SIG-M5 (cell line): ENCODE measurements around the gene JUND.

Experiments
- DNase-seq: peaks from one replicate; lab custom pipeline; 2025; lab: John Stamatoyannopoulos, UW

The JUND gene

DNA sequence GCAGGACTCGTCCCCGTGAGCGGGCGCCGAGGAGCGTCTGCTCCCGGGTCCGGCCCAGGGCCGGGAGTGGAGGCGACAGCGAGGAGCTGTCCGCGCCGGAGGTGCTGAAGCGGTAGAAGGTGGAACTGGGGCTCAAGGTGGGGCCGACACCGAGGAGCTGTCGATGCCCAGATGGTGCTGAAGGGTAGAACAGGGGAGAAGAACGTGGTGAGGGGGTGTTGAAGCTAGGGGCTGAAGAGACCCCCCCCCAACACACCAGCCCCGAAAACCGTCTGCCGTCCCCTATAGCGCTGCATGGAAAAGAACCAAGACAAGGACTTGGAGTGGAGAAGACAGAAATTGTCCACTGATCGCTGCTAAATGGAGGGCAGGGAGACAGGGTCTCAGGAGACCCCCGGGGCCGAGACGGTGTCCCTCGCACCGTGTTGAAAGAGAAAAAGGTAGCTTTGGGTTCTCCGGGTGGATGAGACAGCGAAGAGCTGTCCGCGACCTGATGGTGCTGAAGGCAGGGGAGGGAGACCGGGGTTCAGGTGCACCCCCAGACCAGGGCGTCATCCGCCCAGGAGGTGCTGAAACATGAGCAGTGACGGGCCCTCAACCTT lies 48.1 kb downstream of the JUND start:
- no peak for DNase-seq

DNA sequence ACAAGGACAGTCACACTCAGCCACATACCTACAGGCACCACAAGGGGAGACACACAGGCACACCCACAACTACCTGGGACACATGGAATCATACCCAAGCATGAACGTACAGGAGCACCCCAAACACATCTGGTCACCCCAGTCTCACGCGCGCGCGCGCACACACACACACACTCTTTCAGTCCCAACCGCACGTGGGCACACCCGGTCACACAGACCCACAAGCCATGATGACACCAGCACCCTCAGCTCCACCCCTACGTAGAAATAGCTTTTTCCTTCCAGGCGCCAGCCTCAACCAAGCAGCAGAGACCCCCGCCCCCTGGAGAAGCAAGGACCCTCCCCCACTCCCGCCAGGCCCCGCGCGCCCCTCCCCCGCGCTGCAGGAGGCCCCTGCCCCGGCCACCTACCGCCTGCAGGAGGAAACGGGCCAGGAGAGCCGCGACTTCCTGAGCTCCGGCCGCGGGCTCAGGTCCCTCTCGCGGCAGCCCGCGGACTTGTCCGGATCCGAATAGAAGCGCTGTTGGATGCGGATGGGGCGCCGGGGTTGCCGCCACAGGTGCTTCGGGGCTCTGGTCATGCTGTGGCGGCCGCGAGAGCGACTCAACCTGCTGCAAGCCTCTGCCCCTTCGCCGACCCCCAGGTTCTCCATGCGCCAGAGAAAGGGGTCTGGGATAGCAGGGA lies 48.7 kb downstream of the JUND start:
- DNase-seq, result no peak

DNA sequence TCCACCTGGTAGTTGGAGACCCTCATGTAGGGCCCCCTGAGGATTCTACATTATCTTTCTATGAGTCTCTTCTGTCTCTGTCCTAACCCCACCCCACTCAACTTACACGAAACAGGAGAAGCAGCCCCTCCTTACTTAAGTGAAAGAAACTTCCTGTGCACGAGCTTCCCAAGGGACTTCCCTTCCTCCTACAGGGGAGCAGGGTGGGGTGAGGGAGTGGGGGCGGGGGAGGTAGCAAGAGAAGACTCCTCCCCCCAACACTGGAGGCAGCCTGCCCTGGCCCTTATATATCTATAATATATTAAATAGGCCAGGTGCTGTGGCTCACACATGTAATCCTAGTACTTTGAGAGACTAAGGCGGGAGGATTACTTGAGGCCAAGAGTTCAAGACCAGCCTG lies 49.6 kb downstream of the JUND start:
- DNase-seq, result no peak

DNA sequence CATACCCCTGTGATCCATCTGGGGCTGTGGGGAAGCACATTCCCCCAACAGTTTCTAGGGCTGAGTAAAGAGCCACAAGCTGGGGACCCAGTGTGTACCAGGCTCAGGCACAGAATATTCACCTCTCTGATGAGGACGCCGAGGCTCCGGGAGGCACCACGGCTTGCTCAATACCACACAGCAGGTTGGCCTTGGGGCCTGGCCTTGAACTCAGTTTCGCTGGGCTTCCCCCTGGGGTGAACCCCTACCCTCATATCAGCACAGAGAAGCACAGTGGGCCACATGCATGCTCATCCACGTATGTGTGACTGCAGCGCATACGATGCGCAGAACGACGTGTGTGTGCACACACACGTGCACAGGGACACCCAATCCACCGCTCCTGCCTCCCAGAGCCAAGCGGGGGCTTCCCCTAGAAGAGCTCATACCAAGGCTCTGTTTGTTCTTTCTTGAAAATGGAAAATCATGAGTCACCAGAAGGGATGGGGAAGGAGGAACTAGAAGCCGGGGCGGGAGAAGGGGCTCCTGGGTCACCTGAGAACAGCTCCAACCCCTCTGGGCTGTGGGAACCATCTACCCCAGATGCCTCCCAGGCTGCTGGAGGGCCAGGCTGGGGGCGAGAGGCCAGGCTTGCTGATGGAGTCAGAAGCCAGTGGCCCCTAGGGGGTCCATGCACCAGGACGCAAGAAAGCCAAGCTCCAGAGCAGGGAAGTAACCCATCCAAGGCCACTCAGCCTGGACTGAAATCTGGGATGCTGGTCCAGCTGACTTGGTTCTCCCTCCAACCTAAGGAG lies 50.3 kb downstream of the JUND start:
- no peak for DNase-seq

DNA sequence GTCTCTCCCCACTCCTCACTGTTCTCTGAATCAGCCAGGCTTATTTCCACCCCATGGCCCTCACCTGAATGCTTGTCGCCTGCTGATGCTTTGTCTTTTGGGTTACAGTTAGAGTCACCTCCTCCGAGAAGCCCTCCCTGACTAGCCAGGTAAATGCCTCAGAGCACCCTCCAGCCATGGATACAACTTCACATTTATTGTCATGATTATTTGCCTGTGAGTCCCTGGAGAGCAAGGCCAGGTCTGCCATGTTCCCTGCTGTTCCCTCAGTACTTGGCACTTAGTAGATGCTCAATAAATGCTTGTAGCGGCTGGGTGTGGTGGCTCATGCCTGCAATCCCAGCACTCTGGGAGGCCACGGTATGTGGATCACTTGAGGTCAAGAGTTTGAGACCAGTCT lies 51.5 kb downstream of the JUND start:
- DNase-seq, result no peak
